ENCODE measurements around the gene SESTD1. TPM values are rescaled to one million over a fixed set of nuclear protein-coding genes. Genes with fewer than 3 reads are reported as not detected.
A peak's percentile ranks its signal among the peaks of the same experiment; 100 is the strongest.

Gene SESTD1
- total and polyA plus RNA-seq, 2 of the 13 experiments (the other 11 are each of a cell fraction or from before 2014, with no cell fraction given) = 74.4 to 101 TPM

- TF ChIP-seq ZBTB37 (CRISPR knock-in tag; IDR thresholded peaks at IDR 0.05) (no peak), KDM4B (CRISPR knock-in tag; IDR thresholded peaks at IDR 0.05) (no peak), NR1H2 (CRISPR knock-in tag; IDR thresholded peaks at IDR 0.05; ENCODE audit: borderline replicate concordance, low read depth) (no peak), ZNF75D (CRISPR knock-in tag; IDR thresholded peaks at IDR 0.05; ENCODE audit: borderline replicate concordance) (no peak), FOXP1 (IDR thresholded peaks at IDR 0.05) (0 out of 2 replicates have a peak, but pooled peaks have one; percentile 19), FOXP1 (CRISPR knock-in tag; IDR thresholded peaks at IDR 0.05) (peak; percentile 86), THAP11 (CRISPR knock-in tag; IDR thresholded peaks at IDR 0.05) (peak; percentile 47; the same call in 1 of the 2 replicates), TSC22D2 (CRISPR knock-in tag; IDR thresholded peaks at IDR 0.05; ENCODE audit: borderline replicate concordance) (no peak), ISL2 (CRISPR knock-in tag; IDR thresholded peaks at IDR 0.05) (peak; percentile 74; the same call in 1 of the 2 replicates), CBX1 (IDR thresholded peaks at IDR 0.05; ENCODE audit: low read depth) (no peak)
These were observed 31.5 kb downstream of the SESTD1 start (continued) for GRCh38 chr2:179233083-179233490.

- Histone ChIP-seq H3K4me3 (replicated peaks in 1 of 3; ENCODE audit: insufficient read depth in 1 of 3, low read depth in 2 of 3, low read length in 3 of 3) (no peak overlapping the region), H3K79me2 (ENCODE audit: insufficient read depth, low read length) (peaks cover 99% of the 10 kb centered on the region), H3K36me3 (replicated peaks in 1 of 2; ENCODE audit: control insufficient read depth in 1 of 2, insufficient read depth in 2 of 2, low read length in 2 of 2) (peaks cover 1 to 14% of the 10 kb centered on the region in 2 experiments; a peak in 3 of 5 replicates), H3K27ac (ENCODE audit: extremely low read length, insufficient read depth, low read length) (no peak overlapping the region), H2AFZ (ENCODE audit: low read length) (no peak overlapping the region), H4K20me1 (ENCODE audit: insufficient read depth, low read length) (peaks cover 9% of the 10 kb centered on the region; the same call in 1 of the 2 replicates), H3K9me3 (ENCODE audit: low read length) (no peaks in the 10 kb centered on the region), H3K27me3 (ENCODE audit: control insufficient read depth in 1 of 2, insufficient read depth in 2 of 2, low read length in 2 of 2) (no peaks in the 10 kb centered on the region), H3K9ac (ENCODE audit: insufficient read depth, low read depth, low read length) (no peak overlapping the region), H3K4me2 (ENCODE audit: low read depth, low read length) (no peak overlapping the region), H3K4me1 (ENCODE audit: insufficient read depth, low read length) (peaks cover 36% of the 10 kb centered on the region)
- intact Hi-C loops (cut with micrococcal nuclease; ENCODE audit: unreplicated experiment) = no loop called here
- no peak for TF ChIP-seq CEBPB (IDR thresholded peaks at IDR 0.05; ENCODE audit: borderline replicate concordance, low read depth, low read length)
- TF ChIP-seq MAFK (conservative IDR thresholded peaks at IDR 0.05 in 1 of 2, IDR thresholded peaks at IDR 0.05 in 1 of 2; ENCODE audit: low read length in 2 of 2) = peak; percentile 60 to 73; a peak in 3 of 4 replicates
- no peak for TF ChIP-seq ZNF280B (CRISPR knock-in tag; IDR thresholded peaks at IDR 0.05; ENCODE audit: borderline replicate concordance)
- peak; percentile 74 for TF ChIP-seq MAFF (IDR thresholded peaks at IDR 0.05; ENCODE audit: low read depth, low read length)
- no peak for TF ChIP-seq SOX5 (CRISPR knock-in tag; IDR thresholded peaks at IDR 0.05; ENCODE audit: borderline replicate concordance)
- no TSS peak for BruUV-seq (replicated peaks)
- ATAC-seq = no peak
- ChIA-PET POLR2A (interaction anchor here (1.7 kb wide), 1 partner anchor 45 kb away, joined by 3 read pairs; no protein-coding TSS in a partner anchor), CTCF (ENCODE audit: low intra/inter-chr PET ratio, low total read pairs) (no interaction called here)
- no peak for DNase-seq (ENCODE audit: low spot score)
- FAIRE-seq = no peak
- in situ Hi-C loops (cut with HindIII; ENCODE audit: extremely low pct_ligation_motif_present, low pct_unique_long_range_greater_than_20kb) = loop anchor here (10.0 kb wide), 1 partner anchor 178 kb away; no protein-coding TSS in a partner anchor
These were observed 37.7 kb downstream of the SESTD1 start for GRCh38 chr2:179226961-179227259.

All from HepG2 (cell line).